K562 (cell line): ENCODE measurements around the gene TIMM22. TPM values are rescaled to one million over a fixed set of nuclear protein-coding genes. Genes with fewer than 3 reads are reported as not detected.
"Not testable (repeated sequence)": the region's sequence is repeated elsewhere in the genome, so short reads cannot be mapped to it uniquely, and the experiment has no call there.

Source experiments
- ATAC-seq: fragments of 200-7000 bp; cut with Tn5 transposase; 3 replicates; pipeline ENCODE4 v1.9.1; 2020; ENCODE audit warnings: moderate library complexity
- BruUV-seq: library from RNA; stranded (reverse); fragments of 400-500 nt; replicated peaks from 2 replicates; lab custom pipeline; 2021; lab: Mats Ljungman, UMichigan
- CTCF ChIA-PET: fragments of 300-600 bp; formaldehyde crosslinking; extraction: SDS; loops from one replicate; lab custom pipeline; 2021; ENCODE audit warnings: low intra/inter-chr PET ratio; lab: Yijun Ruan, JAX
- POLR2A ChIA-PET: fragments of 300-600, 350-650 bp; sonication (Branson Sonifier 250); formaldehyde crosslinking; extraction: SDS; loops from one replicate; lab custom pipeline; 2021; ENCODE audit warnings: antibody characterized with exemption, inconsistent platforms; lab: Yijun Ruan, JAX
- DNase-seq, 4 experiments: peaks; one replicate each; pipeline versions ENCODE4 v3.0.0 to v3.0.0-alpha.2; 2011 to 2018; ENCODE audit warnings: low spot score in 3 of 4, mixed read lengths in 3 of 4; ENCODE audit errors: extremely low read depth in 1 of 4
- FAIRE-seq: peaks from 2 replicates; lab custom pipeline; 2011; peaks lifted over from hg19 to GRCh38; lab: Jason Lieb, UNC
- H2AFZ ChIP-seq: 2 replicates; pipeline ENCODE4 v1.6.0; 2011; ENCODE audit warnings: low read depth, low read length, control low read depth, inconsistent platforms
- H3K27ac ChIP-seq: fragments of 200-600 bp; 3 replicates; pipeline ENCODE4 v1.8.0; 2011; ENCODE audit warnings: low read depth, mild to moderate bottlenecking, control low read depth, inconsistent platforms, low read length, moderate library complexity, mixed read lengths; ENCODE audit errors: extremely low read depth
- H3K27me3 ChIP-seq, 2 experiments: fragments of 300-600 bp in 1 of 2; 2 replicates in 1 of 2; 3 replicates in 1 of 2; pipeline versions ENCODE4 v1.6.0 to v1.8.0; 2011; ENCODE audit warnings: inconsistent platforms in 2 of 2, low read length in 2 of 2, mild to moderate bottlenecking in 1 of 2, mixed read lengths in 1 of 2, moderate library complexity in 1 of 2; ENCODE audit not compliant: control insufficient read depth in 2 of 2, insufficient read depth in 2 of 2
- H3K36me3 ChIP-seq: fragments of 300-600 bp; 3 replicates; pipeline ENCODE4 v1.8.0; 2011; ENCODE audit warnings: mild to moderate bottlenecking, low read length, inconsistent platforms; ENCODE audit not compliant: control insufficient read depth, insufficient read depth
- H3K4me1 ChIP-seq, 2 experiments: fragments of 200-600 bp in 1 of 2; replicated peaks in 1 of 2; 2 replicates in 1 of 2; 3 replicates in 1 of 2; pipeline versions ENCODE4 v1.5.1 to v1.8.0; 2011; ENCODE audit warnings: inconsistent platforms in 2 of 2, low read length in 2 of 2, mild to moderate bottlenecking in 1 of 2, mixed read lengths in 1 of 2, moderate library complexity in 1 of 2; ENCODE audit not compliant: control insufficient read depth in 2 of 2, insufficient read depth in 2 of 2
- H3K4me2 ChIP-seq: 2 replicates; pipeline ENCODE4 v1.6.1; 2011; ENCODE audit warnings: low read length, control low read depth, inconsistent platforms, mixed read lengths; ENCODE audit not compliant: insufficient read depth
- H3K4me3 ChIP-seq: fragments of 200-600 bp; sonication (generic), shearing (Covaris generic); 2 replicates; pipeline ENCODE4 v1.5.1; 2016; ENCODE audit warnings: control low read depth, inconsistent platforms
- H3K79me2 ChIP-seq: fragments of 200-600 bp; 3 replicates; pipeline ENCODE4 v1.8.0; 2011; ENCODE audit warnings: low read length, inconsistent platforms; ENCODE audit not compliant: control insufficient read depth, insufficient read depth
- H3K9ac ChIP-seq, 2 experiments: 2 replicates each; pipeline versions ENCODE4 v1.6.0 to v1.6.1; 2011; ENCODE audit warnings: low read depth in 2 of 2, low read length in 2 of 2, control low read depth in 1 of 2, inconsistent platforms in 1 of 2, mild to moderate bottlenecking in 1 of 2, mixed read lengths in 1 of 2; ENCODE audit not compliant: insufficient read depth in 1 of 2
- H3K9me1 ChIP-seq: one replicate; pipeline ENCODE4 v1.6.0; 2011; ENCODE audit warnings: inconsistent platforms, mild to moderate bottlenecking, low read length, moderate library complexity; ENCODE audit not compliant: control insufficient read depth, insufficient read depth
- H3K9me3 ChIP-seq: replicated peaks from 2 replicates; pipeline ENCODE4 v1.5.1; 2011; ENCODE audit warnings: low read depth, low read length, inconsistent platforms; ENCODE audit not compliant: control insufficient read depth, insufficient read depth
- H4K20me1 ChIP-seq: replicated peaks from 2 replicates; pipeline ENCODE4 v1.6.1; 2011; ENCODE audit warnings: low read length, inconsistent platforms, mixed read lengths; ENCODE audit not compliant: control insufficient read depth, insufficient read depth
- HNRNPH1 ChIP-seq: fragments of 200-400 bp; formaldehyde crosslinking; optimal IDR thresholded peaks from 2 replicates; pipeline ENCODE3; 2017; ENCODE audit warnings: low read depth, mild to moderate bottlenecking, low read length, moderate library complexity
- KLF6 ChIP-seq: fragments of 250-450 bp; sonication (Bioruptor Pico); IDR thresholded peaks from 2 replicates; pipeline ENCODE4 v1.4.0; 2020; ENCODE audit warnings: mild to moderate bottlenecking, moderate library complexity, borderline replicate concordance
- NKRF ChIP-seq: fragments of 450-650 bp; IDR thresholded peaks from 2 replicates; pipeline ENCODE4 v1.6.1; 2016; ENCODE audit warnings: borderline replicate concordance
- ZNF57 ChIP-seq: fragments of 450-650 bp; formaldehyde crosslinking; IDR thresholded peaks from 2 replicates; pipeline ENCODE4 v1.4.0; 2020; ENCODE audit warnings: mild to moderate bottlenecking, moderate library complexity
- WGBS: fragments of 100-300 bp; shearing (Covaris generic); methylation state at CpG from one replicate; pipeline ENCODE4 v1.1.6; 2016; ENCODE audit warnings: low coverage, mixed read lengths; ENCODE audit not compliant: insufficient coverage; ENCODE audit errors: missing lambda C conversion rate; 5-methylcytosine and 5-hydroxymethylcytosine counted together
- in situ Hi-C: fragments of 300-500 bp; cut with MboI; formaldehyde crosslinking; loops from 4 replicates; pipeline ENCODE4 v1.15.0; 2018; ENCODE audit warnings: inconsistent platforms, mixed read lengths
- intact Hi-C: fragments of 100-400 bp; cut with micrococcal nuclease; formaldehyde crosslinking; loops from 2 replicates; pipeline ENCODE4 v1.14.2; 2022
- polyA plus RNA-seq, 8 experiments: library from polyadenylated mRNA; depleted of rRNA in 4 of 8; stranded (reverse) in 5 of 8; unstranded in 3 of 8; fragments of >200 nt; fragmentation: Nextera tagmentation in 2 of 8; fragmentation: Illumina TruSeq in 1 of 8; extraction: Ambion mirVana in 2 of 8; extraction: Trizol in 1 of 8; gene quantifications; 2 replicates each; pipeline versions ENCODE4 v1.2.1 to v1.2.3, GENCODE V29; 2011 to 2014; ENCODE audit warnings: inconsistent platforms in 1 of 8, missing spikeins in 1 of 8
- total RNA-seq, 7 experiments: library from RNA; depleted of rRNA in 6 of 7; stranded (reverse); fragments of >200 nt in 6 of 7; fragmentation: Illumina TruSeq in 2 of 7; extraction: Trizol in 2 of 7; gene quantifications; 2 replicates each; pipeline versions ENCODE4 v1.2.1 to v1.2.3, GENCODE V29; 2011 to 2021; ENCODE audit warnings: low replicate concordance in 1 of 7

TIMM22 gene
- total and polyA plus RNA-seq, 9 of the 15 experiments (the other 6 are each of a cell fraction or from before 2014, with no cell fraction given) = 5.9 to 14.1 (median 10.3) TPM

- Histone ChIP-seq H2AFZ (no peak overlapping the region), H3K4me2 (no peak overlapping the region), H3K4me1 (no peaks in the 10 kb centered on the region; a peak in 1 of 5 replicates), H4K20me1 (0 out of 2 replicates have a peak, but pooled peaks cover 5% of the 10 kb centered on the region), H3K9ac (no peak overlapping the region), H3K27me3 (peaks cover 15 to 47% of the 10 kb centered on the region in 2 experiments; a peak in 4 of 5 replicates), H3K9me1 (no peaks in the 10 kb centered on the region), H3K9me3 (no peaks in the 10 kb centered on the region), H3K79me2 (no peaks in the 10 kb centered on the region), H3K36me3 (no peaks in the 10 kb centered on the region), H3K4me3 (no peak overlapping the region), H3K27ac (no peak overlapping the region)
- FAIRE-seq (no peak), DNase-seq (no peak), ATAC-seq (no peak)
- no TSS peak for BruUV-seq
- ChIA-PET POLR2A (no interaction called here), CTCF (no interaction called here)
- no peak for TF ChIP-seq NKRF
- no peak for TF ChIP-seq ZNF57
- TF ChIP-seq KLF6 = no peak
- no peak for TF ChIP-seq HNRNPH1
- intact Hi-C loops = no loop called here
- in situ Hi-C loops = loop anchor here (10.0 kb wide), 1 partner anchor 88 kb away; no protein-coding TSS in a partner anchor
- 8% methylated on average over 12 of the region's 12 CpGs for WGBS
Measured at GRCh38 chr17:973053-973452, 23.9 kb upstream of the TIMM22 start.

GRCh38 chr17:974778-975177 lies 22.2 kb upstream of the TIMM22 start:
- H3K27ac ChIP-seq, H3K9me1 ChIP-seq, H3K79me2 ChIP-seq, ATAC-seq, H3K4me2 ChIP-seq, H3K4me3 ChIP-seq, H3K9ac ChIP-seq, FAIRE-seq, H3K36me3 ChIP-seq, DNase-seq, H4K20me1 ChIP-seq, H3K9me3 ChIP-seq, intact Hi-C loops, POLR2A ChIA-PET, H2AFZ ChIP-seq, BruUV-seq, CTCF ChIA-PET: not testable (repeated sequence)
- H3K27me3 ChIP-seq = peaks cover 15 to 53% of the 10 kb centered on the region in 2 experiments; a peak in 4 of 5 replicates
- WGBS = 0% methylated on average over 2 of the region's 2 CpGs
- in situ Hi-C loops = loop anchor here (10.0 kb wide), 1 partner anchor 90 kb away; no protein-coding TSS in a partner anchor
- peaks cover 0 to 13% of the 10 kb centered on the region in 2 experiments; a peak in 2 of 5 replicates for H3K4me1 ChIP-seq
